HepG2 (cell line): ENCODE results near the gene RDH13. TPM values are rescaled to one million over a fixed set of nuclear protein-coding genes. Genes with fewer than 3 reads are reported as not detected.

ENCODE experiments used
- BRCA1 ChIP-seq: sonication (generic); formaldehyde crosslinking; IDR thresholded peaks from 2 replicates; pipeline ENCODE4 v1.4.0; 2020; ENCODE audit warnings: missing genetic modification reagents
- BRD4 ChIP-seq: sonication (generic); formaldehyde crosslinking; IDR thresholded peaks from 2 replicates; pipeline ENCODE4 v1.4.0; 2020; ENCODE audit warnings: missing genetic modification reagents
- CEBPB ChIP-seq: IDR thresholded peaks from 2 replicates; pipeline ENCODE4 v1.6.1; 2011; ENCODE audit warnings: low read depth, low read length, improper control_type of control experiment, borderline replicate concordance
- DR1 ChIP-seq: sonication (generic); formaldehyde crosslinking; IDR thresholded peaks from 2 replicates; pipeline ENCODE4 v1.8.0; 2021; ENCODE audit warnings: mild to moderate bottlenecking, missing genetic modification reagents, inconsistent platforms
- FLYWCH1 ChIP-seq: sonication (generic); formaldehyde crosslinking; IDR thresholded peaks from 2 replicates; pipeline ENCODE4 v1.8.1; 2023; ENCODE audit warnings: mild to moderate bottlenecking, missing genetic modification reagents
- HNRNPL ChIP-seq: fragments of 200-400 bp; formaldehyde crosslinking; IDR thresholded peaks from 2 replicates; pipeline ENCODE4 v1.6.1; 2017; ENCODE audit warnings: mild to moderate bottlenecking, low read depth, low read length
- HNRNPLL ChIP-seq: fragments of 200-400 bp; formaldehyde crosslinking; IDR thresholded peaks from 2 replicates; pipeline ENCODE4 v1.6.1; 2017; ENCODE audit warnings: mild to moderate bottlenecking, low read depth, low read length; ENCODE audit not compliant: poor library complexity, severe bottlenecking
- MAFG ChIP-seq: sonication (generic); formaldehyde crosslinking; IDR thresholded peaks from 2 replicates; pipeline ENCODE4 v1.5.1; 2020; ENCODE audit warnings: mild to moderate bottlenecking, missing genetic modification reagents
- SCMH1 ChIP-seq: sonication (generic); formaldehyde crosslinking; IDR thresholded peaks from 2 replicates; pipeline ENCODE4 v1.9.0; 2021; ENCODE audit warnings: missing genetic modification reagents, mild to moderate bottlenecking, borderline replicate concordance
- SKI ChIP-seq: fragments of 450-650 bp; IDR thresholded peaks from one replicate; pipeline ENCODE4 v1.6.1; 2018; ENCODE audit warnings: mild to moderate bottlenecking; ENCODE audit not compliant: partially characterized antibody
- SMC3 ChIP-seq: IDR thresholded peaks from 2 replicates; pipeline ENCODE4 v1.6.1; 2011; ENCODE audit warnings: low read length, improper control_type of control experiment
- ZNF3 ChIP-seq: IDR thresholded peaks from 2 replicates; pipeline ENCODE4 v1.7.0; 2017; ENCODE audit warnings: inconsistent platforms
- ZNF343 ChIP-seq: sonication (generic); formaldehyde crosslinking; IDR thresholded peaks from 2 replicates; pipeline ENCODE4 v1.4.0; 2020; ENCODE audit warnings: mild to moderate bottlenecking, missing genetic modification reagents
- ZNF550 ChIP-seq: sonication (generic); formaldehyde crosslinking; IDR thresholded peaks from 2 replicates; pipeline ENCODE4 v1.4.0; 2020; ENCODE audit warnings: mild to moderate bottlenecking, missing genetic modification reagents, borderline replicate concordance
- ZNF720 ChIP-seq: sonication (generic); formaldehyde crosslinking; IDR thresholded peaks from 2 replicates; pipeline ENCODE4 v1.4.0; 2020; ENCODE audit warnings: missing genetic modification reagents
- ZNF879 ChIP-seq: sonication (generic); formaldehyde crosslinking; IDR thresholded peaks from 2 replicates; pipeline ENCODE4 v1.8.1; 2023; ENCODE audit warnings: missing genetic modification reagents
- ZSCAN20 ChIP-seq: sonication (generic); formaldehyde crosslinking; IDR thresholded peaks from 2 replicates; pipeline ENCODE4 v1.4.0; 2020; ENCODE audit warnings: missing genetic modification reagents, mild to moderate bottlenecking, borderline replicate concordance
- polyA plus RNA-seq, 8 experiments: library from polyadenylated mRNA; depleted of rRNA in 3 of 8; stranded (reverse) in 7 of 8; unstranded in 1 of 8; fragments of >200 nt; fragmentation: Illumina TruSeq in 4 of 8; extraction: Trizol in 4 of 8; gene quantifications; 2 replicates each; pipeline versions ENCODE4 v1.2.1 to v1.2.3, GENCODE V29; 2011 to 2016; ENCODE audit warnings: low read depth in 4 of 8, missing spikeins in 1 of 8, mixed read lengths in 1 of 8; ENCODE audit not compliant: insufficient read depth in 1 of 8
- total RNA-seq, 5 experiments: library from RNA; depleted of rRNA; stranded (reverse); fragments of >200 nt; fragmentation: Illumina TruSeq; extraction: Trizol; gene quantifications; 2 replicates each; pipeline ENCODE4 v1.2.3, GENCODE V29; 2016; ENCODE audit warnings: low read depth in 1 of 5
- TF ChIP-seq, protein P1 (sequence below): sonication (generic); formaldehyde crosslinking; IDR thresholded peaks from 2 replicates; pipeline ENCODE4 v1.8.1; 2023; ENCODE audit warnings: missing genetic modification reagents, mild to moderate bottlenecking, borderline replicate concordance
- TF ChIP-seq, protein P2 (sequence below): sonication (generic); formaldehyde crosslinking; IDR thresholded peaks from 2 replicates; pipeline ENCODE4 v1.5.0; 2020; ENCODE audit warnings: missing genetic modification reagents
- TF ChIP-seq, protein P3 (sequence below): IDR thresholded peaks from 2 replicates; pipeline ENCODE4 v1.6.1; 2016; ENCODE audit warnings: missing compliant biosample characterization, missing genetic modification reagents, borderline replicate concordance
- TF ChIP-seq, protein P4 (sequence below): sonication (generic); formaldehyde crosslinking; IDR thresholded peaks from 2 replicates; pipeline ENCODE4 v1.9.0; 2022; ENCODE audit warnings: missing genetic modification reagents, mild to moderate bottlenecking, borderline replicate concordance

Gene RDH13
- total and polyA plus RNA-seq, 2 of the 13 experiments (the other 11 are each of a cell fraction or from before 2014, with no cell fraction given) = 13.4 to 21.5 TPM

DNA sequence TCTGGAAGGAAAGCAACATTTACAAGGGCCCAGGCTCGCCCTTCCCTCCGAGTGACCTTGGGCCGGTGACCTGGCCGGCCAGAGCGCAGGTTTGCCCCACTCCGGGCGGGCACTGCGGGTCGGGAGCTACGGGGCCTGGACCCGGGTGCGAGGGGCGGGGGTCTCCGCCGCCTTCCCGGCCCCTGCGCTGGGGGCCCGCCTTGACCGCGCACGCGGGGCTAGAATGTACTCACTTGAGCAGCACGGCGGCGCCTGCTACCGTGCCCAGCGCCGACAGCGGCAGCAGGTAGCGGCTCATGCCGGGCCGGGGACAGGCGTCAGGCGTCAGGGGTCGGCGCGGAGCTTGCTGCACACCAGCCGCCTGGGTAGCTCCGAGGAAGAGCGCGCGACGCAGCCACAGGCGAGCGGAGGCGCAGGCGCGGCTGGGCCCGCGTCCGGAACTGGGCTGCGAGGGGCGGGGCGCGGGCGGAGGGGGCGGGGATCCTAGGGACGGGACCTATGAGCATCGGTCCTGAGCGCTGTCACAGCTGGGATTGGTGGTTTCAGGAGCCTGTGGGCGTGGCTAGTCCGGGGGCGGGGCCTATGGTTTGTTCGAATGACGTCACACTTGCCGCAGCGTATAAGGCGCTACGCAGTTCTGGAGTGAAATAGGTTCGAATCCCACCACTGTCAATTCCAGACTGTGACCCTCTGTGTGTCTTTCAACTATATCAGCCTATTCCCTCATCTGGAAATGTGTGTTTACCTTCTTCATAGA is at the start of gene RDH13 (continued):
- TF ChIP-seq ZNF343 (CRISPR knock-in tag) (0 out of 2 replicates have a peak, but pooled peaks have one; percentile 46), ZNF550 (CRISPR knock-in tag) (no peak), BRD4 (no peak), SCMH1 (CRISPR knock-in tag) (no peak), DR1 (CRISPR knock-in tag) (no peak), ZNF720 (no peak), SMC3 (no peak), HNRNPLL (peak; percentile 49), CEBPB (no peak), SKI (no peak), HNRNPL (no peak), ZNF3 (CRISPR knock-in tag) (no peak), ZNF879 (CRISPR knock-in tag) (no peak), BRCA1 (no peak), MAFG (CRISPR knock-in tag) (no peak), ZSCAN20 (CRISPR knock-in tag) (0 out of 2 replicates have a peak, but pooled peaks have one; percentile 46), FLYWCH1 (no peak)
- TF ChIP-seq, protein P1, sequence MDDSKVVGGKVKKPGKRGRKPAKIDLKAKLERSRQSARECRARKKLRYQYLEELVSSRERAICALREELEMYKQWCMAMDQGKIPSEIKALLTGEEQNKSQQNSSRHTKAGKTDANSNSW = no peak
- TF ChIP-seq, protein P2, sequence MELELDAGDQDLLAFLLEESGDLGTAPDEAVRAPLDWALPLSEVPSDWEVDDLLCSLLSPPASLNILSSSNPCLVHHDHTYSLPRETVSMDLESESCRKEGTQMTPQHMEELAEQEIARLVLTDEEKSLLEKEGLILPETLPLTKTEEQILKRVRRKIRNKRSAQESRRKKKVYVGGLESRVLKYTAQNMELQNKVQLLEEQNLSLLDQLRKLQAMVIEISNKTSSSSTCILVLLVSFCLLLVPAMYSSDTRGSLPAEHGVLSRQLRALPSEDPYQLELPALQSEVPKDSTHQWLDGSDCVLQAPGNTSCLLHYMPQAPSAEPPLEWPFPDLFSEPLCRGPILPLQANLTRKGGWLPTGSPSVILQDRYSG (CRISPR knock-in tag) = no peak
- TF ChIP-seq, protein P3, sequence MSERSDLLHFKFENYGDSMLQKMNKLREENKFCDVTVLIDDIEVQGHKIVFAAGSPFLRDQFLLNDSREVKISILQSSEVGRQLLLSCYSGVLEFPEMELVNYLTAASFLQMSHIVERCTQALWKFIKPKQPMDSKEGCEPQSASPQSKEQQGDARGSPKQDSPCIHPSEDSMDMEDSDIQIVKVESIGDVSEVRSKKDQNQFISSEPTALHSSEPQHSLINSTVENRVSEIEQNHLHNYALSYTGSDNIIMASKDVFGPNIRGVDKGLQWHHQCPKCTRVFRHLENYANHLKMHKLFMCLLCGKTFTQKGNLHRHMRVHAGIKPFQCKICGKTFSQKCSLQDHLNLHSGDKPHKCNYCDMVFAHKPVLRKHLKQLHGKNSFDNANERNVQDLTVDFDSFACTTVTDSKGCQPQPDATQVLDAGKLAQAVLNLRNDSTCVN (CRISPR knock-in tag) = peak; percentile 37; the same call in 1 of the 2 replicates
- TF ChIP-seq, protein P4, sequence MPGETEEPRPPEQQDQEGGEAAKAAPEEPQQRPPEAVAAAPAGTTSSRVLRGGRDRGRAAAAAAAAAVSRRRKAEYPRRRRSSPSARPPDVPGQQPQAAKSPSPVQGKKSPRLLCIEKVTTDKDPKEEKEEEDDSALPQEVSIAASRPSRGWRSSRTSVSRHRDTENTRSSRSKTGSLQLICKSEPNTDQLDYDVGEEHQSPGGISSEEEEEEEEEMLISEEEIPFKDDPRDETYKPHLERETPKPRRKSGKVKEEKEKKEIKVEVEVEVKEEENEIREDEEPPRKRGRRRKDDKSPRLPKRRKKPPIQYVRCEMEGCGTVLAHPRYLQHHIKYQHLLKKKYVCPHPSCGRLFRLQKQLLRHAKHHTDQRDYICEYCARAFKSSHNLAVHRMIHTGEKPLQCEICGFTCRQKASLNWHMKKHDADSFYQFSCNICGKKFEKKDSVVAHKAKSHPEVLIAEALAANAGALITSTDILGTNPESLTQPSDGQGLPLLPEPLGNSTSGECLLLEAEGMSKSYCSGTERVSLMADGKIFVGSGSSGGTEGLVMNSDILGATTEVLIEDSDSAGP (CRISPR knock-in tag) = no peak; the same call in 1 of the 2 replicates
